Thymus (tissue), 11 donors: Measurements from ENCODE around the gene LUZP2. TPM values are rescaled to one million over a fixed set of nuclear protein-coding genes. Genes with fewer than 3 reads are reported as not detected.
A peak's percentile ranks its signal among the peaks of the same experiment; 100 is the strongest.

Experiments
- DNase-seq, 9 donors: peaks; one replicate each; pipeline ENCODE4 v3.0.0-alpha.2; 2013; ENCODE audit warnings: low spot score in 9 of 9, low read depth in 6 of 9, missing footprints in 1 of 9
- H3K27ac ChIP-seq, 2 donors: one replicate each; pipeline ENCODE4 v1.5.1; 2013; ENCODE audit warnings: control low read depth in 1 of 2, low read depth in 1 of 2, low read length in 1 of 2, mild to moderate bottlenecking in 1 of 2, moderate library complexity in 1 of 2
- H3K27me3 ChIP-seq, 2 donors: one replicate each; pipeline ENCODE4 v1.5.1; 2013; ENCODE audit warnings: low read length in 1 of 2; ENCODE audit not compliant: control insufficient read depth in 2 of 2, insufficient read depth in 1 of 2
- H3K36me3 ChIP-seq, 2 donors: one replicate each; pipeline ENCODE4 v1.5.1; 2013; ENCODE audit warnings: low read length in 1 of 2, mild to moderate bottlenecking in 1 of 2, moderate library complexity in 1 of 2; ENCODE audit not compliant: control insufficient read depth in 2 of 2, insufficient read depth in 2 of 2
- H3K4me1 ChIP-seq, 2 donors: one replicate each; pipeline ENCODE4 v1.5.1; 2013; ENCODE audit warnings: low read length in 2 of 2; ENCODE audit not compliant: control insufficient read depth in 2 of 2, insufficient read depth in 2 of 2
- H3K4me3 ChIP-seq, 2 donors: one replicate each; pipeline ENCODE4 v1.5.1; 2013; ENCODE audit warnings: low read length in 2 of 2, control low read depth in 1 of 2, mild to moderate bottlenecking in 1 of 2
- H3K9me3 ChIP-seq, 2 donors: one replicate each; pipeline ENCODE4 v1.5.1; 2013; ENCODE audit warnings: low read length in 1 of 2, mild to moderate bottlenecking in 1 of 2; ENCODE audit not compliant: control insufficient read depth in 2 of 2, insufficient read depth in 1 of 2
- WGBS: extraction: QIAGEN DNeasy Blood & Tissue Kit; methylation state at CpG from one replicate; pipeline ENCODE4 v1.1.7; 2013; 5-methylcytosine and 5-hydroxymethylcytosine counted together
- polyA plus RNA-seq: library from polyadenylated mRNA; stranded (reverse); fragments of 200-250 nt; gene quantifications from one replicate; pipeline ENCODE4 v1.2.3, GENCODE V29; 2013
- total RNA-seq: library from RNA; stranded (reverse); fragments of 120-200 nt; gene quantifications from one replicate; pipeline ENCODE4 v1.2.4, GENCODE V29; 2013
- donor health status: healthy.

The LUZP2 gene
- total and polyA plus RNA-seq, 2 donors = 0.16 to 0.19 TPM

DNA sequence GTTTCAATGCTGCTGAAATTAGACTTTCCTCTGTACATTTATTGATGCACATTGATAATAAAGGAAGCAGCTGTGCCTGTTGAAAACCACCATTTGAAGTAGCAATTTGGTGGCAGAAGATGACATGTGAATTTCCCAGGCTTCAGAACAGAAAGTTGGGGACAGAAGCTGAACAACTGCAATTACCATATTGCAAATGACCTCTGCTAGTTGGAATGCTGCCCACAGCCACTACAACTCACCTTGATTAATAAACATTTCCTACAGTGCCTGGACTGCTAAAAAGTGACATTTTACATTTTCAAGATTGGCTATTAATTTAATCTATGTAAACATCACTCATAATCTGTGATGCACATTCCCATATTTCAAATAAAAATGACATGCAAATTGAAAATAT is 208.6 kb downstream of the LUZP2 start:
- no peak overlapping the region for H3K4me3 ChIP-seq
- peaks cover 0 to 1% of the 10 kb centered on the region in 2 donors for H3K9me3 ChIP-seq
- DNase-seq = no peak
- H3K36me3 ChIP-seq = no peaks in the 10 kb centered on the region
- H3K27me3 ChIP-seq = no peaks in the 10 kb centered on the region
- H3K4me1 ChIP-seq = no peaks in the 10 kb centered on the region
- no peak overlapping the region for H3K27ac ChIP-seq

DNA sequence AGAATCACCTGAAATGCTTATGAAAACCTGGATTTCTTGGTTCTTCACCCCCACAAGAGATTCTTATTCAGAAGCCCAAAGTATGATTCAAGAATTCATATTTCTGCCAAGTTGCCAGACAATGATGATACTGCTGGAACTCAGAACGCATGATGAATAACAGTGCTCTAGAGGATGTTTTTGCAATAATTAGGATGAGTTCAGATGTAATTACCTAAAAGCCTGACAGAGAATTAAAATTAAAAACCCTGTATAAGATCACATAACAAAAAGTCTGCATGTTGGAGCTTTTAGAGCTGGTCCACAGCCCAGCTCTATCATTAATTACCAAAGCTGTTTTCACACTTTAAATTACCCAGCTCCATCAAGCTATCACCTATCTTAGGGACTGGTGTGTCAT is 211.8 kb downstream of the LUZP2 start:
- 94% methylated on average over 1 of the region's 1 CpG for WGBS
- Histone ChIP-seq H3K9me3 (no peaks in the 10 kb centered on the region), H3K4me3 (no peak overlapping the region), H3K36me3 (no peaks in the 10 kb centered on the region), H3K27me3 (no peaks in the 10 kb centered on the region), H3K27ac (no peak overlapping the region), H3K4me1 (no peaks in the 10 kb centered on the region)
- no peak for DNase-seq

DNA sequence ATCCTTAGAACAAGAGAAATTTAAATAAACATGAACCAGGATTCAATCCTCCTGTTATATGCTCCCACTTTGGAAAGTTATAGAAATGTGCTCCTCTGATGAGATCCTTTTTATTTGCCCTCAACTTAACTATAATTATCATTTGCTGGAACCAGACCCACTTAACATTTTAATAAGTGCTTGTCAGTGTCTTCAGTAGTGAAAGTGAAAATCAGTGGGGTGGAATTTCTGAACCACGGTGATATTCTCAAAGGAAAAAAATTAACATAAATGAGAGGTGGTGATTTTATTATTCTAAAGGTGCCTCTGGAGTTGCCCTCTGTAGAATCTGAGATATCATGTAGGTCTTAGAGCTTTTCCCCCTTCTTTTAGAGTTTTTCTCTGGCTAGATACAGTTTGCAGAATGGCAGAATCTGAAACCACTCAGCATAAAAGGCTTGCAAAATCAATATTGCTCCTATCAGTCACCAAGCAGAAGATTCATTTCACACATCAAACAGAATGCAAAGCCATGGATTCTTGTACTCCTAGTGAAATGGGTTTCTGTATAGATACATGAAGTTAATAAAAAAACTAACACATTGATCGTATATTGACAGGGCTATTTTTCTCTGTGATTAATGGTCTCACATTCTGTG is 213.2 kb downstream of the LUZP2 start:
- Histone ChIP-seq H3K4me1 (no peaks in the 10 kb centered on the region), H3K27me3 (no peaks in the 10 kb centered on the region), H3K4me3 (no peak overlapping the region), H3K9me3 (no peaks in the 10 kb centered on the region), H3K36me3 (no peaks in the 10 kb centered on the region), H3K27ac (no peak overlapping the region)
- no peak for DNase-seq
- WGBS = 85% methylated on average over 2 of the region's 2 CpGs

DNA sequence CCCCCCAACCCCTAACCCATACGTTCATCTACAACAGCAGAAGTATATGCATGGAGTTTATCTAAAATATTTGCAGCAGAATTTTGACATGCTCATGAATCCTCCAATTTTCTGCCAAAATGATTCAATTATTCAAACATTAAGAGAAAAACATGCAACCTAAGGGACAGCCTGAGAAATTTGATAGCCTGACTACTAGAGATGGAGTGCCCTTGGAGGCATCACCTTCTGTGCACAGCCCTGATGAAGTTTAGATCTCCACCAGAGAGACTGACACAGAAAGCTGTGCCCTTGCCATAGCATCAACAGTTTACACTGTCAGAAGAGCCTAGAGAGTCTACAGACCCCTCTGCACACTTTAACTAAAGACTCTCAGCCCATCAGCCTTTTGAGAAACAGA is 217.7 kb downstream of the LUZP2 start:
- no peaks in the 10 kb centered on the region for H3K36me3 ChIP-seq
- no peak overlapping the region for H3K4me3 ChIP-seq
- 97% methylated on average over 1 of the region's 1 CpG for WGBS
- H3K27me3 ChIP-seq = no peaks in the 10 kb centered on the region
- no peaks in the 10 kb centered on the region for H3K9me3 ChIP-seq
- H3K27ac ChIP-seq = no peak overlapping the region
- no peaks in the 10 kb centered on the region for H3K4me1 ChIP-seq
- no peak for DNase-seq

DNA sequence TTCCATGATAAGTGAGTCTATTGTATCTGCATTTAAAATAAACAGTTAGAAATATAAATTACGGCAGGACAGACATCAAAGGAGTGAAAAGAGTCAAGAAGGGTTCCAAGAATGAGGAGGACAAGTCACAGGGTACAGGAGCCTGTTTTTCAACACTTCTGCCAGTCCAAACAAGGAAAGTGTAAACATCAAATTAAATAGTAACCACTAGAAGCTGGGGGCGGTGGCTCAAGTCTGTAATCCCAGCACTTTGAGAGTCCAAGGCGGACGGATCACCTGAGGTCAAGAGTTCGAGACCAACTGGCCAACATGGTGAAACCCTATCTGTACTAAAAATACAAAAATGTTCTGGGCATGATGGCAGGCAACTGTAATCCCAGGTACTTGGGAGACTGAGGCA is 219.6 kb downstream of the LUZP2 start:
- H3K9me3 ChIP-seq = no peaks in the 10 kb centered on the region

DNA sequence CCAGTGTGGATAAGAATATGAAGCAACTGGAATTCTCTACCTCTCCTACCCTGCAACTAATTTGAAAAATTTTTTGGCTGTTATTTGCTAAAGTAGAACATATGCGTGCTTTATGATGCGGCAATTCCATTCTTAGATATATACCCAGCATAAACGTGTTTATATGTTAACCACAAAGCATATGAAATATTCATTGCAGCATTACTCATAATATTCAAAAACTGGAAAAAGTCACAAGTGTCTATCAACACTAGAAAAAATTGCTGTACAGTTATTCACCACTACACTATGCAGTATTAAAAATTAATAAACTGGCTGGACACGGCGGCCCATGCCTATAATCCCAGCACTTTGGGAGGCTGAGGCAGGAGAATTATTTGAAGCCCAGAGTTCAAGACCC is 226.4 kb downstream of the LUZP2 start:
- DNase-seq = no peak
- Histone ChIP-seq H3K4me3 (no peak overlapping the region), H3K9me3 (no peaks in the 10 kb centered on the region), H3K36me3 (no peaks in the 10 kb centered on the region), H3K27ac (no peak overlapping the region), H3K27me3 (no peaks in the 10 kb centered on the region), H3K4me1 (no peaks in the 10 kb centered on the region)
- 95% methylated on average over 5 of the region's 5 CpGs for WGBS

More for the DNA sequence above, 219.6 kb downstream of the LUZP2 start:
- no peaks in the 10 kb centered on the region for H3K36me3 ChIP-seq
- DNase-seq = no peak
- no peaks in the 10 kb centered on the region for H3K4me1 ChIP-seq
- H3K27me3 ChIP-seq = no peaks in the 10 kb centered on the region
- 91% methylated on average over 5 of the region's 5 CpGs for WGBS
- H3K4me3 ChIP-seq = no peak overlapping the region
- H3K27ac ChIP-seq = no peak overlapping the region

DNA sequence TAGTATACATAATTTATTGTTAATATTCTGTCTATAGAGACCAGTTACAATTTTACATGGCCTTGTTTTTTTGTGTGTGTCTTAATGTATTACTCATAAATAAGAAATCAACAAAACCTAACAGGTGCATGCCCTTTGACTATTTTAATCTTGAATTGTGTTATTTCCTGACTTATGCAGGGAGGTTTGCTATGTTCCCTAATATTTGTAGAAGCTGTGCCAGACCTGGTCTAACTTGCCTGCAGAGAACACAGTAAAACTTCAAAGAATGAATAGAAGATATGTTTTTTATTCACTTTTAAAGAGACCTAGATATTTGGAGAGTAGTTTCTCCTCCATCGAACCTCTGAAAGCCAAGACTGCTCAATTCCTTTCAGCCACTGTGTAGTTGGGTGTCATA is 234.7 kb downstream of the LUZP2 start:
- Histone ChIP-seq H3K36me3 (no peaks in the 10 kb centered on the region), H3K27me3 (no peaks in the 10 kb centered on the region), H3K27ac (no peak overlapping the region), H3K4me3 (no peak overlapping the region), H3K4me1 (no peaks in the 10 kb centered on the region), H3K9me3 (no peaks in the 10 kb centered on the region)
- 89% methylated on average over 1 of the region's 1 CpG for WGBS
- no peak for DNase-seq

DNA sequence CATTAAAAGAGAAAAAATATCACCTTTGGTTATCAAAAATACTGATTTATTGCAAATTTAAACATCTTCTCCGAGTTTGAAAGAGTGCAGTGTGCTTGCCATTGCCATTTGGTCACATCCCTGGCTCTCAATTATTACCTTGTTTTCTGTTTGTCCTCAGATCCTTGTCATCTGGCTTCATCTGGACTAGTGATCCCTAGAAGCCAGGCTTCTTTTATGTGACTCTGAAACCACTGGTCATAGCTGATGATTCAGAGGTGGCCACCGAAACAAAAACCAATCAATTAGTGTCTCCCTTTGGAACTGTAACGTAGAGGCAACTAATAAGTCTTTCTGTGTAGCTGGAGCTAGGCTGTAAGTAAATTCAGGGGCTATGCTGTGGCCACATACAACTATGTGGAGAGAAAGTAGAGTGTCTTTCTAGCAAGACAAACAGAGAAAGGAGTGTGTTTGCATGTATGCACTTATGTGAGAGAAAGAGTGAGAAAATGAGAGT is 237.9 kb downstream of the LUZP2 start:
- Histone ChIP-seq H3K9me3 (no peaks in the 10 kb centered on the region), H3K27me3 (no peaks in the 10 kb centered on the region), H3K27ac (no peak overlapping the region), H3K4me3 (no peak overlapping the region), H3K4me1 (peaks cover 0 to 13% of the 10 kb centered on the region in 2 donors), H3K36me3 (no peaks in the 10 kb centered on the region)
- WGBS = 71% methylated on average over 3 of the region's 3 CpGs
- no peak for DNase-seq

DNA sequence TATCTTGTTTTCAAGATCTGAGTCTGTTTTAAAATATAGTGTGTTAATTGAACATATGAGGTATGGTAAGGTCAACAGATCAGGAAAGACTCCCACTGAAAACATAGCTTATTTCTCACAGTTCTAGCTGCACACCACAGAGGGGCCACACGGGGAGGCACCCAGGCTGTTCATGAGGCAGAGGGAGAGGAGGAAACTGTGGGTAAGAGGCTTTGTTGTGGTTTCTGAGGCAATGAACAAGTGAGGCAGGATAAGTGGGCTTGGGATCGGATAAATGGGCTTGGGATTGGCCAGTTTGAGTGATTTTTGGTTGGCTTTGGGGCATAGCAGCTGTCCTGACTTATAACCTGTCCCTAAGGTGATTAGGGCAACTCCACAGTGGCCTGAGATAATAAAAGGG is 242.1 kb downstream of the LUZP2 start:
- H3K4me1 ChIP-seq = peaks cover 0 to 13% of the 10 kb centered on the region in 2 donors
- no peak overlapping the region for H3K4me3 ChIP-seq
- H3K9me3 ChIP-seq = no peaks in the 10 kb centered on the region
- WGBS = 3% methylated on average over 2 of the region's 2 CpGs
- DNase-seq = peak in 6 of 9 donors; percentile 9 to 43 (median 24)
- no peaks in the 10 kb centered on the region for H3K27me3 ChIP-seq
- no peak overlapping the region for H3K27ac ChIP-seq
- H3K36me3 ChIP-seq = no peaks in the 10 kb centered on the region
